Measurements from ENCODE around the gene TENM4.

The TENM4 gene

GRCh38 chr11:78706551-78706950, 734.3 kb downstream of the TENM4 start:
- no peak for DNase-seq

GRCh38 chr11:78704811-78705210, 736.0 kb downstream of the TENM4 start:
- no peak for DNase-seq

GRCh38 chr11:78699609-78700135, 741.2 kb downstream of the TENM4 start:
- DNase-seq = no peak

- DNase-seq = no peak
Observed at GRCh38 chr11:78698612-78699011, 742.2 kb downstream of the TENM4 start.

- no peak for DNase-seq
Observed at GRCh38 chr11:78696177-78696576, 744.7 kb downstream of the TENM4 start.

- DNase-seq = no peak
Observed at GRCh38 chr11:78694152-78694551, 746.7 kb downstream of the TENM4 start.

GRCh38 chr11:78691215-78691614, 749.6 kb downstream of the TENM4 start:
- DNase-seq = no peak

- DNase-seq = no peak
Observed at GRCh38 chr11:78690352-78690987, 750.4 kb downstream of the TENM4 start.

GRCh38 chr11:78689585-78690153, 751.2 kb downstream of the TENM4 start:
- no peak for DNase-seq

GRCh38 chr11:78689101-78689500, 751.7 kb downstream of the TENM4 start:
- no peak for DNase-seq

GRCh38 chr11:78688460-78688859, 752.4 kb downstream of the TENM4 start:
- DNase-seq = no peak

GRCh38 chr11:78685156-78685555, 755.7 kb downstream of the TENM4 start:
- no peak for DNase-seq

GRCh38 chr11:78684377-78684776, 756.5 kb downstream of the TENM4 start:
- DNase-seq = no peak

GRCh38 chr11:78683774-78684173, 757.1 kb downstream of the TENM4 start:
- DNase-seq = no peak

- DNase-seq = no peak
Observed at GRCh38 chr11:78676026-78676557, 764.7 kb downstream of the TENM4 start.

GRCh38 chr11:78672850-78673620, 767.8 kb downstream of the TENM4 start:
- no peak for DNase-seq

GRCh38 chr11:78669249-78669648, 771.6 kb downstream of the TENM4 start:
- no peak for DNase-seq

GRCh38 chr11:78667461-78667860, 773.4 kb downstream of the TENM4 start:
- DNase-seq = no peak

- no peak for DNase-seq
Observed at GRCh38 chr11:78666675-78667160, 774.1 kb downstream of the TENM4 start.

- no peak for DNase-seq
Observed at GRCh38 chr11:78664636-78665035, 776.2 kb downstream of the TENM4 start.

- no peak for DNase-seq
Observed at GRCh38 chr11:78662811-78663210, 778.0 kb downstream of the TENM4 start.

- DNase-seq = no peak
Observed at GRCh38 chr11:78660471-78660870, 780.4 kb downstream of the TENM4 start.
